Lower leg skin (tissue), 3 donors: ENCODE results near the gene KLRC4.
"Not testable (repeated sequence)": the region's sequence is repeated elsewhere in the genome, so short reads cannot be mapped to it uniquely, and the experiment has no call there.

Source experiments
- POLR2A ChIP-seq, 2 donors: fragments of 450-650 bp; IDR thresholded peaks; one replicate each; pipeline ENCODE4 v1.6.1; 2016 to 2017; ENCODE audit warnings: antibody characterized with exemption in 2 of 2, mild to moderate bottlenecking in 1 of 2, moderate library complexity in 1 of 2
- TF ChIP-seq, protein P1 (sequence below), 3 donors: fragments of 450-650 bp; IDR thresholded peaks; one replicate each; pipeline ENCODE4 v1.5.1; 2016; ENCODE audit warnings: antibody characterized with exemption in 3 of 3, mild to moderate bottlenecking in 3 of 3, moderate library complexity in 2 of 3

DNA sequence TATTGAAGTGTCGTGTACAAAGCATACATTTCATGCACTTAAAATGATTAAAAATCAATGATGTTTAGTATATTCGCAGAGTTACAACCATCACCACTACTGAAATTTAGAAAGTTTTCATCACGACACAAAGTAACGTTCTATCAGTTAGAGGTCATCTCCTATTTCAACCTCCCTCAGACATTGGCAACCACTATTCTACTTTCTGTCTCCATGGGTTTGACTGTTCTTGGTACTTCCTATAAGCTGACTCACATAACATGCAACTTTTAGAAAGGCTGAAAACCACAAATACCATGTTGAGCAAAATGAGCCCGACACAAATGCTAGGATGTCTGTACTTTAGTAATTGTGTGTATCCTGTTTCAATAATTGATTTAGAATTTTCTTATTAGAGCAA lies 36.5 kb upstream of the KLRC4 start:
- TF ChIP-seq POLR2A (IDR thresholded peaks at IDR 0.05): not testable (repeated sequence)
- TF ChIP-seq, protein P1, sequence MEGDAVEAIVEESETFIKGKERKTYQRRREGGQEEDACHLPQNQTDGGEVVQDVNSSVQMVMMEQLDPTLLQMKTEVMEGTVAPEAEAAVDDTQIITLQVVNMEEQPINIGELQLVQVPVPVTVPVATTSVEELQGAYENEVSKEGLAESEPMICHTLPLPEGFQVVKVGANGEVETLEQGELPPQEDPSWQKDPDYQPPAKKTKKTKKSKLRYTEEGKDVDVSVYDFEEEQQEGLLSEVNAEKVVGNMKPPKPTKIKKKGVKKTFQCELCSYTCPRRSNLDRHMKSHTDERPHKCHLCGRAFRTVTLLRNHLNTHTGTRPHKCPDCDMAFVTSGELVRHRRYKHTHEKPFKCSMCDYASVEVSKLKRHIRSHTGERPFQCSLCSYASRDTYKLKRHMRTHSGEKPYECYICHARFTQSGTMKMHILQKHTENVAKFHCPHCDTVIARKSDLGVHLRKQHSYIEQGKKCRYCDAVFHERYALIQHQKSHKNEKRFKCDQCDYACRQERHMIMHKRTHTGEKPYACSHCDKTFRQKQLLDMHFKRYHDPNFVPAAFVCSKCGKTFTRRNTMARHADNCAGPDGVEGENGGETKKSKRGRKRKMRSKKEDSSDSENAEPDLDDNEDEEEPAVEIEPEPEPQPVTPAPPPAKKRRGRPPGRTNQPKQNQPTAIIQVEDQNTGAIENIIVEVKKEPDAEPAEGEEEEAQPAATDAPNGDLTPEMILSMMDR (IDR thresholded peaks at IDR 0.05): not testable (repeated sequence)
